ENCODE measurements around the gene SMAP2.

GRCh38 chr1:40377512-40377911 lies 4.0 kb downstream of the SMAP2 start:
- TF ChIP-seq CTCF (IDR thresholded peaks at IDR 0.05) (no peak), POLR2A (IDR thresholded peaks at IDR 0.05) (no peak)

Measured in body of pancreas (tissue), 4 donors.